Erythroblast (primary cell): Measurements from ENCODE around the gene RAB17.
"Not testable (repeated sequence)": the region's sequence is repeated elsewhere in the genome, so short reads cannot be mapped to it uniquely, and the experiment has no call there.

Experiments used
- DNase-seq, 2 experiments: peaks; one replicate each; lab custom pipeline; 2025; lab: John Stamatoyannopoulos, UW
- GATA1 ChIP-seq: IDR thresholded peaks from 2 replicates; pipeline ENCODE4 v1.6.1; 2011; ENCODE audit warnings: low read depth, mild to moderate bottlenecking, control low read depth, low read length, moderate library complexity
- POLR2A ChIP-seq: IDR thresholded peaks from 2 replicates; pipeline ENCODE4 v1.6.1; 2011; ENCODE audit warnings: mild to moderate bottlenecking, low read length

RAB17 gene

GRCh38 chr2:237598468-237599208 is 8.1 kb upstream of the RAB17 start:
- DNase-seq: no peak
- no peak for TF ChIP-seq GATA1
- TF ChIP-seq POLR2A: no peak

- no peak for TF ChIP-seq GATA1
- no peak for TF ChIP-seq POLR2A
- no peak for DNase-seq
Observed at GRCh38 chr2:237597196-237598145, 6.9 kb upstream of the RAB17 start.

- TF ChIP-seq GATA1: no peak
- no peak for TF ChIP-seq POLR2A
- DNase-seq: no peak
Observed at GRCh38 chr2:237596520-237597195, 6.1 kb upstream of the RAB17 start.

- DNase-seq: not testable (repeated sequence)
Observed at GRCh38 chr2:237595829-237596519, 5.4 kb upstream of the RAB17 start.

- no peak for DNase-seq
- TF ChIP-seq POLR2A: no peak
- TF ChIP-seq GATA1: no peak
Observed at GRCh38 chr2:237594514-237594871, 4.0 kb upstream of the RAB17 start.

GRCh38 chr2:237593596-237594320 is 3.2 kb upstream of the RAB17 start:
- TF ChIP-seq POLR2A: no peak
- TF ChIP-seq GATA1: no peak
- DNase-seq: no peak

GRCh38 chr2:237593036-237593435 is 2.5 kb upstream of the RAB17 start:
- no peak for DNase-seq
- TF ChIP-seq POLR2A (no peak), GATA1 (no peak)

GRCh38 chr2:237592425-237592980 is 2.0 kb upstream of the RAB17 start:
- DNase-seq: no peak
- TF ChIP-seq POLR2A (no peak), GATA1 (no peak)

- DNase-seq: no peak
- TF ChIP-seq POLR2A: no peak
- no peak for TF ChIP-seq GATA1
Observed at GRCh38 chr2:237591141-237591881, 777 bp upstream of the RAB17 start.

GRCh38 chr2:237588044-237588696 is 2.4 kb downstream of the RAB17 start:
- TF ChIP-seq GATA1 (no peak), POLR2A (no peak)
- DNase-seq: no peak

GRCh38 chr2:237585590-237586221 is 4.8 kb downstream of the RAB17 start:
- TF ChIP-seq GATA1: no peak
- DNase-seq: no peak
